Endothelial cell of umbilical vein (primary cell): Measurements from ENCODE around the gene RASIP1.

Experiments used
- EZH2 ChIP-seq: IDR thresholded peaks from 2 replicates; pipeline ENCODE4 v1.6.1; 2012; ENCODE audit warnings: borderline replicate concordance, low read depth, mild to moderate bottlenecking, moderate library complexity, low read length, inconsistent platforms; ENCODE audit not compliant: severe bottlenecking
- FOS ChIP-seq: IDR thresholded peaks from 2 replicates; pipeline ENCODE4 v1.6.1; 2011; ENCODE audit warnings: mild to moderate bottlenecking, low read length, moderate library complexity, borderline replicate concordance; ENCODE audit not compliant: insufficient read depth
- GATA2 ChIP-seq: IDR thresholded peaks from 2 replicates; pipeline ENCODE4 v1.7.0; 2011; ENCODE audit warnings: low read depth, mild to moderate bottlenecking, moderate library complexity, mixed read lengths, low read length; ENCODE audit not compliant: insufficient read length, insufficient read depth
- JUN ChIP-seq: IDR thresholded peaks from 2 replicates; pipeline ENCODE4 v1.6.1; 2011; ENCODE audit warnings: borderline replicate concordance, low read depth; ENCODE audit not compliant: insufficient read length, insufficient read depth
- MAX ChIP-seq: IDR thresholded peaks from 2 replicates; pipeline ENCODE4 v1.6.1; 2011; ENCODE audit not compliant: insufficient read depth, insufficient read length
- MYC ChIP-seq: IDR thresholded peaks from one replicate; pipeline ENCODE4 v1.6.1; 2011; ENCODE audit warnings: mild to moderate bottlenecking, low read depth, low read length
- POLR2A ChIP-seq: IDR thresholded peaks from 2 replicates; pipeline ENCODE4 v1.6.1; 2012; ENCODE audit warnings: low read depth, mild to moderate bottlenecking, control low read depth, low read length
- POLR2AphosphoS5 ChIP-seq: IDR thresholded peaks from 2 replicates; pipeline ENCODE4 v1.6.1; 2012; ENCODE audit warnings: low read depth, mild to moderate bottlenecking, control low read depth, low read length, moderate library complexity; ENCODE audit not compliant: insufficient read depth
- TF ChIP-seq, protein P1 (sequence below), 2 donors: IDR thresholded peaks; 1 replicate in 1 of 2; 2 replicates in 1 of 2; pipeline ENCODE4 v1.5.1; 2011; ENCODE audit warnings: low read length in 2 of 2, mild to moderate bottlenecking in 2 of 2, moderate library complexity in 2 of 2, control low read depth in 1 of 2, inconsistent platforms in 1 of 2, low read depth in 1 of 2; ENCODE audit not compliant: insufficient read depth in 1 of 2; ENCODE audit errors: extremely low read depth in 1 of 2

- TF ChIP-seq, protein P1, sequence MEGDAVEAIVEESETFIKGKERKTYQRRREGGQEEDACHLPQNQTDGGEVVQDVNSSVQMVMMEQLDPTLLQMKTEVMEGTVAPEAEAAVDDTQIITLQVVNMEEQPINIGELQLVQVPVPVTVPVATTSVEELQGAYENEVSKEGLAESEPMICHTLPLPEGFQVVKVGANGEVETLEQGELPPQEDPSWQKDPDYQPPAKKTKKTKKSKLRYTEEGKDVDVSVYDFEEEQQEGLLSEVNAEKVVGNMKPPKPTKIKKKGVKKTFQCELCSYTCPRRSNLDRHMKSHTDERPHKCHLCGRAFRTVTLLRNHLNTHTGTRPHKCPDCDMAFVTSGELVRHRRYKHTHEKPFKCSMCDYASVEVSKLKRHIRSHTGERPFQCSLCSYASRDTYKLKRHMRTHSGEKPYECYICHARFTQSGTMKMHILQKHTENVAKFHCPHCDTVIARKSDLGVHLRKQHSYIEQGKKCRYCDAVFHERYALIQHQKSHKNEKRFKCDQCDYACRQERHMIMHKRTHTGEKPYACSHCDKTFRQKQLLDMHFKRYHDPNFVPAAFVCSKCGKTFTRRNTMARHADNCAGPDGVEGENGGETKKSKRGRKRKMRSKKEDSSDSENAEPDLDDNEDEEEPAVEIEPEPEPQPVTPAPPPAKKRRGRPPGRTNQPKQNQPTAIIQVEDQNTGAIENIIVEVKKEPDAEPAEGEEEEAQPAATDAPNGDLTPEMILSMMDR (IDR thresholded peaks at IDR 0.05; ENCODE audit: extremely low read depth in 1 of 2, insufficient read depth in 1 of 2, low read depth in 1 of 2, low read length in 2 of 2), result no peak
- TF ChIP-seq MAX (no peak), POLR2A (no peak), JUN (no peak), EZH2 (no peak), POLR2AphosphoS5 (no peak), FOS (no peak), MYC (no peak), GATA2 (no peak)
These were observed 1.7 kb upstream of the RASIP1 start for GRCh38 chr19:48742096-48742495.
